GM12892 (cell line): ENCODE measurements around the gene CTBP2.

Source experiments
- POLR2A ChIP-seq: IDR thresholded peaks from 2 replicates; pipeline ENCODE4 v1.6.1; 2011; ENCODE audit warnings: low read depth, low read length, control low read depth
- POLR2AphosphoS5 ChIP-seq: IDR thresholded peaks from 2 replicates; pipeline ENCODE4 v1.6.1; 2011; ENCODE audit warnings: low read depth, low read length, control low read depth
- TAF1 ChIP-seq: IDR thresholded peaks from 2 replicates; pipeline ENCODE4 v1.6.1; 2011; ENCODE audit warnings: low read depth, mild to moderate bottlenecking, control low read depth, low read length, borderline replicate concordance

DNA sequence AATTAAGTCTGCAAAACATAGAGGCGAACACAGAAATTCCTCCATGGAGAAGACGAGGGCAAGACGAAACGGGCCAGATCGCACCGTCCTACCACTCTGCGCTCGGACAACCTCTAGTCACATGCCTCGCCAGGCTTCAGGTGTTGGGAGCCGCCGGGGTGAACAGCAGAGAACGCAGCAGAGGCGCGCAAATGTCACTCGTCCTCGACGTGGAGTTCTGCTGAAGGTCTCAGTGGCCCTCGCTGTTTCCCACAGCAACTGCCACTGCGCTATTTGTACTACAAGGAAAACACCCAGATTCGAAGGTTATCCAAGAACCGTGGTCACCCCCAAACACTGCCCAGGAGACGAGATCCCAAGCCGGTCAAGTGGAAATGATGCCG, 9.2 kb downstream of the CTBP2 start:
- TF ChIP-seq POLR2A: no peak
- no peak for TF ChIP-seq POLR2AphosphoS5
- TF ChIP-seq TAF1: no peak
